ENCODE measurements around the gene CDK14. TPM values are rescaled to one million over a fixed set of nuclear protein-coding genes. Genes with fewer than 3 reads are reported as not detected.

Gene CDK14
- total RNA-seq, 1 experiment from 2014 or later, result 57.9 TPM

DNA sequence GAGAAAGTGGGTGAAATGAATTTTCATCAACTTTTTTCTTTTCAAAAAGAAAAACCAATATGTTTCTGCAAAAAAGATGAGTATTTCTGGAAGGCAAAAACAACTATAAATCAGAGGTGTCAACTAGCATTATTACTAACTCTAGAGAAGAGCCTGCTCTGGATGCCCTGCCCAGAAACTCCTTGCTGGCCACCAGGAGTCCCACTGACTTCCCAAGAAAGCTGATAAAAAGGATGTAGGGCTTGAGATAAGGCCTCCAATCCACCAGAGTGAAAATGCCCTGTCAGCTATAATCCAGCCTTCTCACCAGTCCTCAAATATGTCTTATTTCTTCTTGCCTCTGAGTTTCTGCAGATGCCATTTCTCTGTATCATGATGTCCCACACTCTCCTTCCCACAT is 651.4 kb downstream of the CDK14 start (continued):
- TF ChIP-seq, protein P1, sequence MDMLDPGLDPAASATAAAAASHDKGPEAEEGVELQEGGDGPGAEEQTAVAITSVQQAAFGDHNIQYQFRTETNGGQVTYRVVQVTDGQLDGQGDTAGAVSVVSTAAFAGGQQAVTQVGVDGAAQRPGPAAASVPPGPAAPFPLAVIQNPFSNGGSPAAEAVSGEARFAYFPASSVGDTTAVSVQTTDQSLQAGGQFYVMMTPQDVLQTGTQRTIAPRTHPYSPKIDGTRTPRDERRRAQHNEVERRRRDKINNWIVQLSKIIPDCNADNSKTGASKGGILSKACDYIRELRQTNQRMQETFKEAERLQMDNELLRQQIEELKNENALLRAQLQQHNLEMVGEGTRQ (CRISPR knock-in tag; IDR thresholded peaks at IDR 0.05), result no peak
- TF ChIP-seq, protein P2, sequence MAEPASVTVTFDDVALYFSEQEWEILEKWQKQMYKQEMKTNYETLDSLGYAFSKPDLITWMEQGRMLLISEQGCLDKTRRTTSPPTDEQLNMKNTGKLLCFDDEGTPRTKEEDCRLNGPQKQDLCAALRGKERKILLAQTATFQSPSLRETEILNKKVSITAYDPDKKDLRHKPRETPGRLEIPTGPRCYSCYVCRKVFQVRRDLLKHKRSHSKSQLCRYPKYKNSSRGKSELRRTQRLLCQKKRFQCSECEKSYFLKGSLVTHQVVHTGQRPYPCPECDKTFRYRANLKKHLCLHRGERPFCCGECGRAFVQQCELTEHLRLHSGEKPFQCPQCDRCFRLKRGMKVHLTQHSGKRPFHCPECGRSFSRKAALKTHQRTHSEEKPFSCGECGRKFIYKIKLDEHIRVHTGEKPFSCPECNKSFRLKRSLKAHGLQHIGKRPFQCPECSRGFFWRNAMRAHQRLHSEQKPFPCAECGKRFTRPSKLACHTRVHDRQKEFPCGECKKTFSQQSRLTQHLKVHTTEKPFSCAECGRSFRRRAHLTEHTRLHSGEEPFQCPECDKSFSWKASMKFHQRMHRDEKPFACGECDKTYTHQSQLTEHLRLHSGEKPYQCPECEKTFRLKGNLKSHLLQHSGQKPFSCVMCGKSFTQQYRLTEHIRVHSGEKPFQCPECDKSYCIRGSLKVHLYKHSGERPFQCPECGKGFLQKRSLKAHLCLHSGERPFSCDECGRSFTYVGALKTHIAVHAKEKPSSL (CRISPR knock-in tag; conservative IDR thresholded peaks at IDR 0.05), result no peak
- TF ChIP-seq ZNF138 (CRISPR knock-in tag; conservative IDR thresholded peaks at IDR 0.05), result no peak
- no peak for TF ChIP-seq SMAD3 (CRISPR knock-in tag; IDR thresholded peaks at IDR 0.05; ENCODE audit: borderline replicate concordance)
- no peak for TF ChIP-seq FOXP4 (CRISPR knock-in tag; IDR thresholded peaks at IDR 0.05)

DNA sequence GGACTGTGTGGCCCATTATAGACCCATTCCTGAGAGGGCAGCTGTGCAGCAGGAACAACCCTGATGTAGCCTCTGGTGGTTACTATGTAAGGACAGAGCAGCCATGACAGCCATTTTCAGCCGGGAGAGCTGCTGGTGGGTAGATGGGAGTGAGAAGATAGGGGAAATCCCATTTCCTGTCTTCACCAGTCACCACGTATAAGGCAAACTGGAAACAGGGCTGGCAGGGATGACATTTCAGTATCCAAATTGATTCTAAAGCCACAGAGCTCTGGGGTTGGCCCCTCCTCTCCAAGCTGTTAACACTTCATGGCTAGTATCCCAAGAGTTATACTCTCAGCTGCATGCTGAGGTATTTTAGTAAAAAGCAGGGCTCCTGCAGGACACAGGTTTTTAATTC is 652.9 kb downstream of the CDK14 start:
- no peak for DNase-seq (ENCODE audit: low spot score)
- H3K36me3 Mint-ChIP-seq, result no peaks in the 10 kb centered on the region
- H3K4me3 Mint-ChIP-seq, result no peak overlapping the region
- H3K4me1 Mint-ChIP-seq, result no peaks in the 10 kb centered on the region
- no peak for TF ChIP-seq MYBL2 (CRISPR knock-in tag; IDR thresholded peaks at IDR 0.05)
- TF ChIP-seq GRHL2 (CRISPR knock-in tag; IDR thresholded peaks at IDR 0.05; ENCODE audit: insufficient replicate concordance, severe bottlenecking), result no peak
- TF ChIP-seq HMGA2 (CRISPR knock-in tag; IDR thresholded peaks at IDR 0.05), result no peak
- TF ChIP-seq SMAD4 (CRISPR knock-in tag; IDR thresholded peaks at IDR 0.05), result no peak
- TF ChIP-seq ZNF317 (CRISPR knock-in tag; IDR thresholded peaks at IDR 0.05; ENCODE audit: borderline replicate concordance, low read depth), result no peak
- no peak for TF ChIP-seq NR2C2 (CRISPR knock-in tag; IDR thresholded peaks at IDR 0.05)
- TF ChIP-seq, protein P3, sequence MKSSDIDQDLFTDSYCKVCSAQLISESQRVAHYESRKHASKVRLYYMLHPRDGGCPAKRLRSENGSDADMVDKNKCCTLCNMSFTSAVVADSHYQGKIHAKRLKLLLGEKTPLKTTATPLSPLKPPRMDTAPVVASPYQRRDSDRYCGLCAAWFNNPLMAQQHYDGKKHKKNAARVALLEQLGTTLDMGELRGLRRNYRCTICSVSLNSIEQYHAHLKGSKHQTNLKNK (CRISPR knock-in tag; IDR thresholded peaks at IDR 0.05), result no peak
- no peak for TF ChIP-seq GABPB1 (CRISPR knock-in tag; IDR thresholded peaks at IDR 0.05)
- TF ChIP-seq SP1 (CRISPR knock-in tag; conservative IDR thresholded peaks at IDR 0.05), result no peak
- TF ChIP-seq IRF2 (CRISPR knock-in tag; IDR thresholded peaks at IDR 0.05; ENCODE audit: borderline replicate concordance, low read depth), result no peak
- TF ChIP-seq PRRX2 (CRISPR knock-in tag; IDR thresholded peaks at IDR 0.05), result no peak
- TF ChIP-seq USF1 (CRISPR knock-in tag; IDR thresholded peaks at IDR 0.05), result no peak
- TF ChIP-seq, protein P4, sequence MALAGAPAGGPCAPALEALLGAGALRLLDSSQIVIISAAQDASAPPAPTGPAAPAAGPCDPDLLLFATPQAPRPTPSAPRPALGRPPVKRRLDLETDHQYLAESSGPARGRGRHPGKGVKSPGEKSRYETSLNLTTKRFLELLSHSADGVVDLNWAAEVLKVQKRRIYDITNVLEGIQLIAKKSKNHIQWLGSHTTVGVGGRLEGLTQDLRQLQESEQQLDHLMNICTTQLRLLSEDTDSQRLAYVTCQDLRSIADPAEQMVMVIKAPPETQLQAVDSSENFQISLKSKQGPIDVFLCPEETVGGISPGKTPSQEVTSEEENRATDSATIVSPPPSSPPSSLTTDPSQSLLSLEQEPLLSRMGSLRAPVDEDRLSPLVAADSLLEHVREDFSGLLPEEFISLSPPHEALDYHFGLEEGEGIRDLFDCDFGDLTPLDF (CRISPR knock-in tag; IDR thresholded peaks at IDR 0.05), result no peak
- TF ChIP-seq, protein P5, sequence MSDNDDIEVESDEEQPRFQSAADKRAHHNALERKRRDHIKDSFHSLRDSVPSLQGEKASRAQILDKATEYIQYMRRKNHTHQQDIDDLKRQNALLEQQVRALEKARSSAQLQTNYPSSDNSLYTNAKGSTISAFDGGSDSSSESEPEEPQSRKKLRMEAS (CRISPR knock-in tag; IDR thresholded peaks at IDR 0.05), result no peak
- TF ChIP-seq, protein P6, sequence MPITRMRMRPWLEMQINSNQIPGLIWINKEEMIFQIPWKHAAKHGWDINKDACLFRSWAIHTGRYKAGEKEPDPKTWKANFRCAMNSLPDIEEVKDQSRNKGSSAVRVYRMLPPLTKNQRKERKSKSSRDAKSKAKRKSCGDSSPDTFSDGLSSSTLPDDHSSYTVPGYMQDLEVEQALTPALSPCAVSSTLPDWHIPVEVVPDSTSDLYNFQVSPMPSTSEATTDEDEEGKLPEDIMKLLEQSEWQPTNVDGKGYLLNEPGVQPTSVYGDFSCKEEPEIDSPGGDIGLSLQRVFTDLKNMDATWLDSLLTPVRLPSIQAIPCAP (CRISPR knock-in tag; IDR thresholded peaks at IDR 0.05), result no peak
- TF ChIP-seq ZNF219 (CRISPR knock-in tag; IDR thresholded peaks at IDR 0.05; ENCODE audit: borderline replicate concordance), result no peak
- TF ChIP-seq, protein P7, sequence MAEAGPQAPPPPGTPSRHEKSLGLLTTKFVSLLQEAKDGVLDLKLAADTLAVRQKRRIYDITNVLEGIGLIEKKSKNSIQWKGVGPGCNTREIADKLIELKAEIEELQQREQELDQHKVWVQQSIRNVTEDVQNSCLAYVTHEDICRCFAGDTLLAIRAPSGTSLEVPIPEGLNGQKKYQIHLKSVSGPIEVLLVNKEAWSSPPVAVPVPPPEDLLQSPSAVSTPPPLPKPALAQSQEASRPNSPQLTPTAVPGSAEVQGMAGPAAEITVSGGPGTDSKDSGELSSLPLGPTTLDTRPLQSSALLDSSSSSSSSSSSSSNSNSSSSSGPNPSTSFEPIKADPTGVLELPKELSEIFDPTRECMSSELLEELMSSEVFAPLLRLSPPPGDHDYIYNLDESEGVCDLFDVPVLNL (CRISPR knock-in tag; IDR thresholded peaks at IDR 0.05; ENCODE audit: borderline replicate concordance, low read depth), result no peak
- no peak for TF ChIP-seq ERG (CRISPR knock-in tag; IDR thresholded peaks at IDR 0.05)
- H3K9me3 Mint-ChIP-seq, result no peaks in the 10 kb centered on the region
- ChIA-PET POLR2A (no interaction called here), CTCF (no interaction called here)
- H3K27ac Mint-ChIP-seq, result no peak overlapping the region
- no peak; the same call in 1 of the 2 replicates for ATAC-seq
- peaks cover 3% of the 10 kb centered on the region for H3K27me3 Mint-ChIP-seq (ENCODE audit: low read depth)
